Gastrocnemius medialis (tissue), 4 donors: Measurements from ENCODE around the gene PRPH2.

Experiments used
- POLR2A ChIP-seq, 2 donors: fragments of 450-650 bp; IDR thresholded peaks; one replicate each; pipeline ENCODE4 v1.6.1; 2017; ENCODE audit warnings: antibody characterized with exemption in 2 of 2, mild to moderate bottlenecking in 2 of 2, moderate library complexity in 2 of 2
- TF ChIP-seq, protein P1 (sequence below), 5 experiments: fragments of 450-650 bp in 3 of 5; fragments of 200-600 bp in 2 of 5; sonication (generic) in 2 of 5; IDR thresholded peaks in 4 of 5; conservative IDR thresholded peaks in 1 of 5; 1 replicate in 4 of 5; 2 replicates in 1 of 5; pipeline ENCODE4 v1.5.1; 2016 to 2019; ENCODE audit warnings: antibody characterized with exemption in 5 of 5, mild to moderate bottlenecking in 3 of 5, moderate library complexity in 3 of 5

- TF ChIP-seq, protein P1, sequence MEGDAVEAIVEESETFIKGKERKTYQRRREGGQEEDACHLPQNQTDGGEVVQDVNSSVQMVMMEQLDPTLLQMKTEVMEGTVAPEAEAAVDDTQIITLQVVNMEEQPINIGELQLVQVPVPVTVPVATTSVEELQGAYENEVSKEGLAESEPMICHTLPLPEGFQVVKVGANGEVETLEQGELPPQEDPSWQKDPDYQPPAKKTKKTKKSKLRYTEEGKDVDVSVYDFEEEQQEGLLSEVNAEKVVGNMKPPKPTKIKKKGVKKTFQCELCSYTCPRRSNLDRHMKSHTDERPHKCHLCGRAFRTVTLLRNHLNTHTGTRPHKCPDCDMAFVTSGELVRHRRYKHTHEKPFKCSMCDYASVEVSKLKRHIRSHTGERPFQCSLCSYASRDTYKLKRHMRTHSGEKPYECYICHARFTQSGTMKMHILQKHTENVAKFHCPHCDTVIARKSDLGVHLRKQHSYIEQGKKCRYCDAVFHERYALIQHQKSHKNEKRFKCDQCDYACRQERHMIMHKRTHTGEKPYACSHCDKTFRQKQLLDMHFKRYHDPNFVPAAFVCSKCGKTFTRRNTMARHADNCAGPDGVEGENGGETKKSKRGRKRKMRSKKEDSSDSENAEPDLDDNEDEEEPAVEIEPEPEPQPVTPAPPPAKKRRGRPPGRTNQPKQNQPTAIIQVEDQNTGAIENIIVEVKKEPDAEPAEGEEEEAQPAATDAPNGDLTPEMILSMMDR (IDR thresholded peaks at IDR 0.05 in 4 of 5, conservative IDR thresholded peaks at IDR 0.05 in 1 of 5) = no peak
- no peak for TF ChIP-seq POLR2A (IDR thresholded peaks at IDR 0.05)
Measured at GRCh38 chr6:42707595-42707994, 14.8 kb downstream of the PRPH2 start.
